ENCODE results near the gene BLVRA.
"Not testable (repeated sequence)": the region's sequence is repeated elsewhere in the genome, so short reads cannot be mapped to it uniquely, and the experiment has no call there.

GRCh38 chr7:43778293-43779044 is 20.0 kb downstream of the BLVRA start:
- TF ChIP-seq CTCF (conservative IDR thresholded peaks at IDR 0.05); EZH2 (IDR thresholded peaks at IDR 0.05; ENCODE audit: low read depth): not testable (repeated sequence)
